ENCODE data around the gene DHX34.

DNA sequence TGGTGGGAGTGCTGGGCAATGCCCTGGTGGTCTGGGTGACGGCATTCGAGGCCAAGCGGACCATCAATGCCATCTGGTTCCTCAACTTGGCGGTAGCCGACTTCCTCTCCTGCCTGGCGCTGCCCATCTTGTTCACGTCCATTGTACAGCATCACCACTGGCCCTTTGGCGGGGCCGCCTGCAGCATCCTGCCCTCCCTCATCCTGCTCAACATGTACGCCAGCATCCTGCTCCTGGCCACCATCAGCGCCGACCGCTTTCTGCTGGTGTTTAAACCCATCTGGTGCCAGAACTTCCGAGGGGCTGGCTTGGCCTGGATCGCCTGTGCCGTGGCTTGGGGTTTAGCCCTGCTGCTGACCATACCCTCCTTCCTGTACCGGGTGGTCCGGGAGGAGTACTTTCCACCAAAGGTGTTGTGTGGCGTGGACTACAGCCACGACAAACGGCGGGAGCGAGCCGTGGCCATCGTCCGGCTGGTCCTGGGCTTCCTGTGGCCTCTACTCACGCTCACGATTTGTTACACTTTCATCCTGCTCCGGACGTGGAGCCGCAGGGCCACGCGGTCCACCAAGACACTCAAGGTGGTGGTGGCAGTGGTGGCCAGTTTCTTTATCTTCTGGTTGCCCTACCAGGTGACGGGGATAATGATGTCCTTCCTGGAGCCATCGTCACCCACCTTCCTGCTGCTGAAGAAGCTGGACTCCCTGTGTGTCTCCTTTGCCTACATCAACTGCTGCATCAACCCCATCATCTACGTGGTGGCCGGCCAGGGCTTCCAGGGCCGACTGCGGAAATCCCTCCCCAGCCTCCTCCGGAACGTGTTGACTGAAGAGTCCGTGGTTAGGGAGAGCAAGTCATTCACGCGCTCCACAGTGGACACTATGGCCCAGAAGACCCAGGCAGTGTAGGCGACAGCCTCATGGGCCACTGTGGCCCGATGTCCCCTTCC, 28.9 kb upstream of the DHX34 start:
- TF ChIP-seq, protein P1, sequence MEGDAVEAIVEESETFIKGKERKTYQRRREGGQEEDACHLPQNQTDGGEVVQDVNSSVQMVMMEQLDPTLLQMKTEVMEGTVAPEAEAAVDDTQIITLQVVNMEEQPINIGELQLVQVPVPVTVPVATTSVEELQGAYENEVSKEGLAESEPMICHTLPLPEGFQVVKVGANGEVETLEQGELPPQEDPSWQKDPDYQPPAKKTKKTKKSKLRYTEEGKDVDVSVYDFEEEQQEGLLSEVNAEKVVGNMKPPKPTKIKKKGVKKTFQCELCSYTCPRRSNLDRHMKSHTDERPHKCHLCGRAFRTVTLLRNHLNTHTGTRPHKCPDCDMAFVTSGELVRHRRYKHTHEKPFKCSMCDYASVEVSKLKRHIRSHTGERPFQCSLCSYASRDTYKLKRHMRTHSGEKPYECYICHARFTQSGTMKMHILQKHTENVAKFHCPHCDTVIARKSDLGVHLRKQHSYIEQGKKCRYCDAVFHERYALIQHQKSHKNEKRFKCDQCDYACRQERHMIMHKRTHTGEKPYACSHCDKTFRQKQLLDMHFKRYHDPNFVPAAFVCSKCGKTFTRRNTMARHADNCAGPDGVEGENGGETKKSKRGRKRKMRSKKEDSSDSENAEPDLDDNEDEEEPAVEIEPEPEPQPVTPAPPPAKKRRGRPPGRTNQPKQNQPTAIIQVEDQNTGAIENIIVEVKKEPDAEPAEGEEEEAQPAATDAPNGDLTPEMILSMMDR (IDR thresholded peaks at IDR 0.05; ENCODE audit: insufficient read depth, low read length, poor library complexity, severe bottlenecking) = no peak
- TF ChIP-seq EZH2phosphoT487 (conservative IDR thresholded peaks at IDR 0.05; ENCODE audit: low read length) = no peak

Data from SU-DHL-6 (cell line).